ENCODE measurements around the gene PDIA6. TPM values are rescaled to one million over a fixed set of nuclear protein-coding genes. Genes with fewer than 3 reads are reported as not detected.

The PDIA6 gene
- total RNA-seq, 3 donors from 2014 or later, result 121 to 168 (median 126) TPM

DNA sequence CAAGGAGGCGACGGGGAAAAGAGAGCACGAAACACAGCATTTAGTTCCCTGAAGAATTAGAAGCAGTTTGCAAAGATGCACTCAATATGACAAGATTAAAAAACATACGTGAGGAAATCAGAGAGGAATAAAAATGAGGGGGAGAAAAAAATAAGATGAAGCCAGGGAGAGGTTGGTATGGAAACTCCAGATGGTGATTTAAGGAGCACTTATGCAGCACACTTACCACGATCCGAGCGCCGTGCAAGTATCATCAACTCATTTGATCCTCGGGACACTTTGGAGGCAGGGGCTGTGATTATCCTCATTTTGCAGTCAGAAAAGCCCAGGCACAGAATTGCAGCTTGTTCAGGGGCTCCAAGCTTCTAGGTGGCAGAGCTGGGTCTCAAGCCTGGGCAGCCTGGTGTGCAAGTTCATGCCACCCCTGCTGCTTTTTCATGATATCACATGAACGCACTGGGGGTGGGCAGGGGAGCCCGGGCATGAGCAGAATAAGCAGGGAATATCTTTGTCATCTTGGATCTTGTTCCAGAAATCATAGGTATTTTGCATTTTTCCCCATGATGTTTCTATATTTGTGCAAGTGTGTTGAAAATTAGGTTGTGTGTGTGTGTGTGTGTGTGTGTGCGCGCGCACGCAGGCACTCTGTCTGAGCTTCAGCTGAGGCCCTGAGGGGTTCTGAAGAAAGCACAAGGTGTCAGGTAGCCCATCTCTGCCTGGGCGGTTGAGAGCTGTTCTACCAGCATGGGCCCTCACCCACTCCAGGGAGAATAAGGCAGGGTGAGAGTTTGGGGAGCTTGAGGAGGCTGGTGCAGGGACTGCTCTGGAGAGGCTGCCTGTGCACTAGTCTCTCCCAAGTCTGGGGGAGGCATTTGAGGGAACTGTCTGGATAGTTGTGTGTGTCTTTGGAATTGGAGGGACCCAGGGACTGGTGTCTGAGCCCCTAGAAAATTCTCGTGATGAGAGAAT is 25.0 kb upstream of the PDIA6 start:
- H3K4me3 ChIP-seq, result no peak overlapping the region
- peaks cover 15% of the 10 kb centered on the region for H3K9me3 ChIP-seq
- peaks cover 6% of the 10 kb centered on the region for H3K4me1 ChIP-seq (ENCODE audit: low read depth)
- no peaks in the 10 kb centered on the region for H3K36me3 ChIP-seq (ENCODE audit: low read depth)
- ATAC-seq (no peak), DNase-seq (no peak)
- intact Hi-C loops (cut with DNase I, micrococcal nuclease), result loop anchor here (10.0 kb wide), 1 partner anchor 57 kb away; no protein-coding TSS in a partner anchor
- TF ChIP-seq, protein P1, sequence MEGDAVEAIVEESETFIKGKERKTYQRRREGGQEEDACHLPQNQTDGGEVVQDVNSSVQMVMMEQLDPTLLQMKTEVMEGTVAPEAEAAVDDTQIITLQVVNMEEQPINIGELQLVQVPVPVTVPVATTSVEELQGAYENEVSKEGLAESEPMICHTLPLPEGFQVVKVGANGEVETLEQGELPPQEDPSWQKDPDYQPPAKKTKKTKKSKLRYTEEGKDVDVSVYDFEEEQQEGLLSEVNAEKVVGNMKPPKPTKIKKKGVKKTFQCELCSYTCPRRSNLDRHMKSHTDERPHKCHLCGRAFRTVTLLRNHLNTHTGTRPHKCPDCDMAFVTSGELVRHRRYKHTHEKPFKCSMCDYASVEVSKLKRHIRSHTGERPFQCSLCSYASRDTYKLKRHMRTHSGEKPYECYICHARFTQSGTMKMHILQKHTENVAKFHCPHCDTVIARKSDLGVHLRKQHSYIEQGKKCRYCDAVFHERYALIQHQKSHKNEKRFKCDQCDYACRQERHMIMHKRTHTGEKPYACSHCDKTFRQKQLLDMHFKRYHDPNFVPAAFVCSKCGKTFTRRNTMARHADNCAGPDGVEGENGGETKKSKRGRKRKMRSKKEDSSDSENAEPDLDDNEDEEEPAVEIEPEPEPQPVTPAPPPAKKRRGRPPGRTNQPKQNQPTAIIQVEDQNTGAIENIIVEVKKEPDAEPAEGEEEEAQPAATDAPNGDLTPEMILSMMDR (IDR thresholded peaks at IDR 0.05), result no peak

DNA sequence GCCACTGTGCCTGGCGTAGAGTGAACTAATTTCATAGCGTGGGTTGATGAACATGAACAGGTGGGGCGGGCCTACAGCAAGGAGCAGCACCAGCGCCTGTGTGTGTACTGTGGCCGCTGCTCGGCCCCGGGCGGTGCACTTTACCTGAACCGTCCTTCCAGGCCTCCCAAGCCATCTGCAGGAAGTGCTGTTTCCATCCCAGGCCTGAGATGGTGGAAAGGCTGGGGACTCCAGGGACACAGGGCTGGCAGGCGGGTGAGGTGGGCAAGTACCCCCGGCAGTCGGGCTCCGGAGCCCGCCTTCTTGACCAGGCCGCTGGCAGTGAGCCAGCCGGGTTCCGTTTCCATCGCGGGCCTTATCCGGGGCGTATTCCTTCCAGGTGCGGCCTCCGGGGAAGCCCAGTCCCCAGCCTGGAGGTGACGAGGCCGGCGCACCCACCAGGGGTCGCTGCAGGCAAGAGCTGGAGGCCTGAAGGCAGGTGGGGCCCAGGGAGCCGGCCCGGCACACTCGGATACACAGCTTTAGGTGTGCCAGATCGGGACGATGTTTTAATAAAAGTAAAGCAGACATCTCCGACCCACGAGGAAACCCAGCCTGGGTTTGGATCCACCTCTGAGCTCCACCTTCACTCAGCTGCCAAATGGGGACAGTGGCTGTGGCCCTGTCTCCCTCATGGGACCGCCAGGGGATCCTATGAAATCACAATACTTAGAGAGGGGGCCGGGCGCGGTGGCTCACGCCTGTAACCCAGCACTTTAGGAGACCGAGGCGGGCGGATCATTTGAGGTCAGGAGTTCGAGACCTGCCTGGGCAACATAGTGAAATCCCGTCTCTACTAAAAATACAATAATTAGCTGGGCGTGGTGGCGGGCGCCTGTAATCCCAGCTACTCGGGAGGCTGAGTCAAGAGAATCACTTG is 22.7 kb upstream of the PDIA6 start:
- Histone ChIP-seq H3K4me3 (no peak overlapping the region), H3K9me3 (no peaks in the 10 kb centered on the region), H3K36me3 (ENCODE audit: low read depth) (no peaks in the 10 kb centered on the region), H3K4me1 (ENCODE audit: low read depth) (peaks cover 6% of the 10 kb centered on the region)
- DNase-seq (peak; percentile 88 to 95 (median 94)), ATAC-seq (peak; percentile 94)
- intact Hi-C loops (cut with DNase I, micrococcal nuclease), result loop anchor here (10.0 kb wide), 1 partner anchor 59 kb away; no protein-coding TSS in a partner anchor
- TF ChIP-seq, protein P1 (IDR thresholded peaks at IDR 0.05), result peak; percentile 76

DNA sequence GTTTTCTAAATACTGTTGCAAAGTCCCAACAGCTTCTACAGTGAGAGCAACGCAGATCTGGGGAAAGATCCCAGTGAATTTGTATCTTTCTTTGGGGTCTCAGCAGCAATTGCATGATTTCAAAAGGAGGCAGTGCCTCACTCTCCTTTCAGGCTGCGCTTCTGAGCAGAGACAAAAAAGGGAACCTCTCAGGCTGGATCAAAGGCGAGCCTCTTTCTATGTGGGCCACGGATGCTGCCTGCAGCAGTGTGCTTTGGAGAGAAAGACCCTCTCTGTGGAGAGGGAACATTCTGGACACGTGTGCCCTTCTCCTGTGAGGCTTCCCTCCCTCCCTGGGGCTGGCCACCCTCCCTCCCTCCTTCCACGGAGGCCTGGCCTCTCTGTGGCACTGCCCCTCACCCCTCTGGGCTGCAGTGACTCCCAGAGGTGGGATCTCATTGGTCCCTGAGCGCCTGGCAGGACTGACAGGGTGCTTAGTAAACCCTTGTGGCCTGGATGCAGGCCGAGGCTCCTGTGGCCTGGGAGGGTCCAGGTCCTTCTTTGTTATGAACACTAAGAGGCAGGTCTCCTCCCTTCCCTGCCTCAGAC is 21.6 kb upstream of the PDIA6 start:
- Histone ChIP-seq H3K4me1 (ENCODE audit: low read depth) (peaks cover 6% of the 10 kb centered on the region), H3K4me3 (no peak overlapping the region), H3K9me3 (no peaks in the 10 kb centered on the region), H3K36me3 (ENCODE audit: low read depth) (no peaks in the 10 kb centered on the region)
- TF ChIP-seq, protein P1 (IDR thresholded peaks at IDR 0.05), result no peak
- ATAC-seq (no peak), DNase-seq (no peak)
- intact Hi-C loops (cut with DNase I, micrococcal nuclease), result loop anchor here (5.0 to 10.0 kb wide), 2 partner anchors 61 to 288 kb away; no protein-coding TSS in a partner anchor

DNA sequence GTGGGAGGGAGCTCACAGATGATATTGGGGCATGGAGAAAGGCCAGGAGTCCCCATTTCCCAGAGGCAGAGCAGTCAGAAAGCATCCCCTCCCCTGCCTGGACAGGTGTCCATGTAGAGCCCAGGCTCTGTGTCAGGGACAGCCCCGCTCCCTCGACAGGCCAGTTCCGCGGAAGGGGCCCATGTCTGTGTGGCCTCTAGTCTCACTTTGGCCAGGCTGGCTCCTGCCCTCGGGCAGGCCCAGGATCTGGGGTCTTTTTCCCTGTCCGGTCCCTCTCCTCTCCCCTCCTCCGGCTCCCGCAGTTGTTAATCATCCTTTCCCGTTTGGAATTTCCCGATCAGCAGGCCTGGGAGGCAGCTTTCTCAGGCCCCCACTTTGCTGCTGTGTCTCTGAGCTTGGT is 20.4 kb upstream of the PDIA6 start:
- TF ChIP-seq, protein P1 (IDR thresholded peaks at IDR 0.05), result no peak
- peaks cover 6% of the 10 kb centered on the region for H3K4me1 ChIP-seq (ENCODE audit: low read depth)
- H3K4me3 ChIP-seq, result no peak overlapping the region
- H3K36me3 ChIP-seq (ENCODE audit: low read depth), result no peaks in the 10 kb centered on the region
- H3K9me3 ChIP-seq, result no peaks in the 10 kb centered on the region
- no peak for DNase-seq
- no peak for ATAC-seq
- intact Hi-C loops (cut with DNase I, micrococcal nuclease), result loop anchor here (2.0 to 10.0 kb wide), 3 partner anchors 62 to 292 kb away; no protein-coding TSS in a partner anchor

Measured in mucosa of descending colon (tissue), 3 donors.